Left ventricle myocardium inferior (tissue), 1 donor: ENCODE data around the gene ZNF584. TPM values are rescaled to one million over a fixed set of nuclear protein-coding genes. Genes with fewer than 3 reads are reported as not detected.

ENCODE experiments used
- DNase-seq: peaks from one replicate; pipeline ENCODE4 v3.0.0-alpha.2; 2020
- H3K27ac ChIP-seq: fragments of 200-600 bp; replicated peaks from 2 replicates; pipeline ENCODE4 v1.8.0; 2021
- H3K27me3 ChIP-seq: fragments of 200-600 bp; 2 replicates; pipeline ENCODE4 v1.8.0; 2021; ENCODE audit warnings: low read depth
- H3K36me3 ChIP-seq: fragments of 200-600 bp; 2 replicates; pipeline ENCODE4 v1.8.0; 2021
- H3K4me1 ChIP-seq: fragments of 200-600 bp; 2 replicates; pipeline ENCODE4 v1.8.0; 2021
- H3K4me3 ChIP-seq: fragments of 200-600 bp; 2 replicates; pipeline ENCODE4 v1.8.0; 2021; ENCODE audit warnings: mild to moderate bottlenecking, moderate library complexity
- H3K9me3 ChIP-seq: fragments of 200-600 bp; replicated peaks from 2 replicates; pipeline ENCODE4 v1.8.0; 2021
- CTCF ChIP-seq: fragments of 200-600 bp; IDR thresholded peaks from 2 replicates; pipeline ENCODE4 v1.8.0; 2021; ENCODE audit warnings: antibody characterized with exemption, mild to moderate bottlenecking, borderline replicate concordance
- intact Hi-C: fragments of 100-400 bp; cut with micrococcal nuclease; formaldehyde crosslinking; loops from one replicate; pipeline ENCODE4 v1.11.0; 2022
- microRNA-seq: library from miRNA; unstranded; fragments of <30 nt; microRNA quantifications from one replicate; pipeline ENCODE4 v1.2.0, GENCODE V29; 2020
- total RNA-seq: library from RNA; stranded (reverse); fragmentation: NEBNext Ultra II Directional; extraction: Animal tissue kit (Norgen Biotek cat#: 25700); gene quantifications from one replicate; pipeline ENCODE4 v1.2.1, GENCODE V29; 2021
- donor health status: DM: no; HTN: yes; CAD: no; lungs with severe emphysema.

Gene ZNF584
- total RNA-seq, 1 donor from 2014 or later = 16.8 TPM

DNA sequence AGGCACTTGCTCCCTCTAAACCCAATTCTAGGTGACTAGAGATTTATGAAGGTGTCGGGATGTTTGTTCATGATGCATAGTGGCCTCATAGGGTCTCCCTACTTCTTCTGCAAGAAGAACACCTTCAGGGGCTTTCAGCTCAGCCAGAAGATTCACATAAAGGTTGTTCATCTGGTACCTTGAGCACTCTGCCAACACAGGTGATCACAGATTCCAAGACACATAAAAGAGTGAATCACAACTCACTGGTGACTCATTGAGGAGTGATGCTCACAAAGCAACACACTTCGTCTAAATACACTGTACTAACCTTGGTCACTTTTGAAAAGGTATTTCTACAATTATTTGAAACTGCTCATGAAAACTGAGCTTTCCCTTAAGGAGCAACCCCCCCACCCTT lies 51.6 kb downstream of the ZNF584 start:
- Histone ChIP-seq H3K27me3 (no peaks in the 10 kb centered on the region), H3K36me3 (peaks cover 19% of the 10 kb centered on the region), H3K4me1 (no peaks in the 10 kb centered on the region), H3K9me3 (no peaks in the 10 kb centered on the region), H3K27ac (no peak overlapping the region), H3K4me3 (no peak overlapping the region)
- intact Hi-C loops = no loop called here
- TF ChIP-seq CTCF = no peak
- no peak for DNase-seq

DNA sequence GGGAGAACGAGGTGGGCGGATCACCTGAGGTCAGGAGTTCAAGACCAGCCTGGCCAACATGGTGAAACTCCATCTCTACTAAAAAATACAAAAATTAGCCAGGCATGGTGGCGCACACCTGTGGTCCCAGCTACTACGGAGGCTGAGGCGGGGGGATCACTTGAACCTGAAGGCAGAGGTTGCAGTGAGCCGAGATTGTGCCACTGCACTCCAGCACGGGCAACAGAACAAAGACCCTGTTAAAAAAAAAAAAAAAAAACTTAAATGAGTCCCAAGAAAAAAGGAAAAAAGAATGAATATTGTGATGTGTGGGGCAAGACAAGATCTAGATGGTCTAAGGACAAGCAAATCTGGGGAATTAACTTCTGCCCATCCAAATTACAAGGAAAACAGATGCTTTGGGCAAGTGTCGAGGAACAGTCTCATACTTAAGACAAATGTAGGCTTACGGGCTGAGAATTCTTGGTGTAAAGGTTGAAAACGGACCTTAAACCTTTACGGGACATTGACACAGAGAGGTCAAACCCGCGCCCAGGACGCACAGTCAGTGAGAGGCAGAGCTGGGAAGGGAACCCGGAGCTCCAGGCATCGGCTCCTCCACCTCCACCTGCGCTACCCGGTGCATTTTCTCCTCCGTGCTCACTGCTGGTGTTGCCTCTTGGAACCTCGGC lies 57.8 kb downstream of the ZNF584 start:
- H3K27me3 ChIP-seq = no peaks in the 10 kb centered on the region
- intact Hi-C loops = no loop called here
- H3K4me1 ChIP-seq = peaks cover 28% of the 10 kb centered on the region
- no peaks in the 10 kb centered on the region for H3K9me3 ChIP-seq
- H3K4me3 ChIP-seq = peak overlapping the region; percentile 92
- TF ChIP-seq CTCF = no peak
- H3K27ac ChIP-seq = peak overlapping the region; percentile 83
- H3K36me3 ChIP-seq = peaks cover 21% of the 10 kb centered on the region
- no peak for DNase-seq

DNA sequence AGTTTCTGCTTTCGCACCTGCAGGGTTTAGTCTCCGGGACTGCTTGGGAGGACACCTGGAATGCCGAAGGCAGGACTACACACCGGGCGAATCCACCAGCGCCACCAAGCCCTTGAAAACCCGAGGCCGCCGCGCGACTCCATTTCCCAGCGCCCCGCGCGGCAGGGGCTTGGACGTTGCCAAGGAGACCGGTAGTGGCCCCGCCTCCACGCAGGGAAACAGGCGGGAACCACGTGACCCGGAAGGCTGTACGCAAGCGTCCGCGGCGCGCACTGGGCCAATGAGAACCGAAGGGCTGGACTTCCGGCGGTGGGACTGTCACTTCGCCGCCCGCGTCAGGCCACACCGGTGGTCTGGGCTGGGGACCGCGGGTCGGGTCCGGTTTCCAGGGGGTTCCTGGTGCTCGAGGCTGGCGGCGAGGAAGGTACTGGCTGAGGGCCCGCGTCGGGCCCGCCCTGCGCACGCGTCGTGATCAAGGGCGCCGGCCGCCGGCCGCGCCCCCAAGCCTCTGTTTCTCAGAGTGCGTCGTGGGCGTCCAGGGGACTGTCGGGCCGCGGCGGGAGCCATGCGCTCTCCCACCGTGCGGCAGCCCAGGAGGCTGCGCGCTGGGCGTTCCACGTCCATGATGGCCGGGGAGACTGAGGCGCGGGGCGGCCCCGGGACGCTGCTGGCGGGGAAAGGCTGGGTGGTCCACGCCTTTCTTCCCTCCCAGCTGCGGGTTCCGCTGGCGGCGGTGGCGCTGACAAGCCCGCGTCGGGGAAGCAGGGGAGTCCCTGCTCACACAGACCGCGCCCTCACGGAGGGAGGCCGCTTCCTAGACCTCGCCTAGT lies 58.5 kb downstream of the ZNF584 start, which contains the start of gene ZNF324:
ZNF324 (plus strand) TSS at position 321 of the 830 bp plus-strand sequence. CDS start 2,106 bp downstream, outside the sequence.
- Histone ChIP-seq H3K4me3 (peak within 1 kb of the TSS; percentile 92), H3K4me1 (peaks cover 28% of the 10 kb centered on the region), H3K27ac (peak within 1 kb of the TSS; percentile 83), H3K9me3 (no peaks in the 10 kb centered on the region), H3K36me3 (peaks cover 26% of the 10 kb centered on the region), H3K27me3 (no peaks in the 10 kb centered on the region)
- peak; percentile 99 for DNase-seq
- intact Hi-C loops = no loop called here
- no peak for TF ChIP-seq CTCF

Small RNA genes within 50 kb of the gene (microRNA-seq; reads per million reads assigned to microRNA genes)
- gene MIR4754 = not detected

Other genes starting within 250 kb of the ZNF584 start
- 19.3 TPM for gene ZNF274, start 225.6 kb upstream of the ZNF584 start, total RNA-seq
- 24.0 TPM for gene ZNF544, start 179.7 kb upstream of the ZNF584 start, total RNA-seq
- 4.9 TPM for gene ZNF8, start 129.7 kb upstream of the ZNF584 start, total RNA-seq
- 22.7 TPM for gene ERVK3-1, start 103.3 kb upstream of the ZNF584 start, total RNA-seq
- 1.8 TPM for gene ZSCAN22, start 81.7 kb upstream of the ZNF584 start, total RNA-seq
- 3.7 TPM for gene A1BG, start 55.2 kb upstream of the ZNF584 start, total RNA-seq
- 0.41 TPM for gene ZNF497, start 45.9 kb upstream of the ZNF584 start, total RNA-seq
- 0.19 TPM for gene ZNF837, start 27.6 kb upstream of the ZNF584 start, total RNA-seq
- 496 TPM for gene RPS5, start 21.4 kb upstream of the ZNF584 start, total RNA-seq
- gene RNF225, start 13.0 kb upstream of the ZNF584 start, total RNA-seq = not detected
- 5.7 TPM for gene ZNF132, start 31.5 kb downstream of the ZNF584 start, total RNA-seq
- 3.1 TPM for gene ZNF324B, start 43.0 kb downstream of the ZNF584 start, total RNA-seq
- 5.3 TPM for gene ZNF324, start 58.4 kb downstream of the ZNF584 start, total RNA-seq
- gene ZNF446, start 67.7 kb downstream of the ZNF584 start, total RNA-seq = 4.9 TPM
- 4.1 TPM for gene SLC27A5, start 103.3 kb downstream of the ZNF584 start, total RNA-seq
- gene ZBTB45, start 111.2 kb downstream of the ZNF584 start, total RNA-seq = 10.2 TPM
- 136 TPM for gene TRIM28, start 135.4 kb downstream of the ZNF584 start, total RNA-seq
- 124 TPM for gene CHMP2A, start 146.5 kb downstream of the ZNF584 start, total RNA-seq
- gene UBE2M, start 150.0 kb downstream of the ZNF584 start, total RNA-seq = 116 TPM
- 10.9 TPM for gene MZF1, start 164.7 kb downstream of the ZNF584 start, total RNA-seq